CD14-positive monocyte (primary cell): ENCODE data around the gene PYM1. TPM values are rescaled to one million over a fixed set of nuclear protein-coding genes. Genes with fewer than 3 reads are reported as not detected.

Experiments used
- DNase-seq, 3 donors: peaks; one replicate each; pipeline ENCODE4 v3.0.0-alpha.2; 2011 to 2022
- H2AFZ ChIP-seq: 2 replicates; pipeline ENCODE4 v1.6.0; 2012; ENCODE audit warnings: mild to moderate bottlenecking, low read depth, low read length, inconsistent platforms; ENCODE audit not compliant: insufficient read depth, poor library complexity, severe bottlenecking
- H3K27ac ChIP-seq, 2 donors: 1 replicate in 1 of 2; 2 replicates in 1 of 2; pipeline ENCODE4 v1.5.1; 2012 to 2013; ENCODE audit warnings: low read length in 2 of 2, control low read depth in 1 of 2, inconsistent platforms in 1 of 2, low read depth in 1 of 2, mild to moderate bottlenecking in 1 of 2
- H3K27me3 ChIP-seq, 2 donors: one replicate each; pipeline versions ENCODE4 v1.6.0 to v1.6.1; 2011 to 2013; ENCODE audit warnings: low read length in 2 of 2; ENCODE audit not compliant: control insufficient read depth in 2 of 2, insufficient read depth in 2 of 2
- H3K36me3 ChIP-seq, 2 donors: replicated peaks in 1 of 2; 1 replicate in 1 of 2; 2 replicates in 1 of 2; pipeline versions ENCODE4 v1.5.1 to v1.6.1; 2012 to 2013; ENCODE audit warnings: low read length in 2 of 2, control low read depth in 1 of 2, inconsistent platforms in 1 of 2, mild to moderate bottlenecking in 1 of 2; ENCODE audit not compliant: insufficient read depth in 2 of 2, control insufficient read depth in 1 of 2
- H3K4me1 ChIP-seq, 2 donors: 1 replicate in 1 of 2; 2 replicates in 1 of 2; pipeline versions ENCODE4 v1.5.1 to v1.6.1; 2012 to 2013; ENCODE audit warnings: low read length in 2 of 2, control low read depth in 1 of 2, inconsistent platforms in 1 of 2, mild to moderate bottlenecking in 1 of 2, moderate library complexity in 1 of 2; ENCODE audit not compliant: insufficient read depth in 2 of 2, control insufficient read depth in 1 of 2
- H3K4me2 ChIP-seq: replicated peaks from 2 replicates; pipeline ENCODE3; 2012; ENCODE audit warnings: low read length, moderate library complexity, mild to moderate bottlenecking; ENCODE audit not compliant: poor library complexity, severe bottlenecking; ENCODE audit errors: extremely low read depth
- H3K4me3 ChIP-seq, 3 experiments: fragments of 200-600 bp in 1 of 3; sonication (generic) in 1 of 3; replicated peaks in 1 of 3; 1 replicate in 2 of 3; 2 replicates in 1 of 3; pipeline ENCODE4 v1.5.1; 2011 to 2013; ENCODE audit warnings: low read length in 3 of 3, mild to moderate bottlenecking in 3 of 3, control low read depth in 2 of 3, low read depth in 2 of 3, inconsistent platforms in 1 of 3, moderate library complexity in 1 of 3
- H3K79me2 ChIP-seq: 2 replicates; pipeline ENCODE4 v1.6.0; 2012; ENCODE audit warnings: mild to moderate bottlenecking, control low read depth, inconsistent platforms, low read length, moderate library complexity; ENCODE audit not compliant: insufficient read depth
- H3K9ac ChIP-seq: 2 replicates; pipeline ENCODE4 v1.6.0; 2017; ENCODE audit warnings: low read length, mild to moderate bottlenecking; ENCODE audit not compliant: insufficient read depth, poor library complexity, severe bottlenecking
- H3K9me3 ChIP-seq, 2 donors: replicated peaks in 1 of 2; 1 replicate in 1 of 2; 2 replicates in 1 of 2; pipeline versions ENCODE4 v1.5.1 to v1.6.1; 2012 to 2013; ENCODE audit warnings: low read length in 2 of 2, control low read depth in 1 of 2; ENCODE audit not compliant: control insufficient read depth in 1 of 2, insufficient read depth in 1 of 2
- H4K20me1 ChIP-seq: 2 replicates; pipeline ENCODE4 v1.6.0; 2012; ENCODE audit warnings: mild to moderate bottlenecking, low read length, control low read depth, moderate library complexity; ENCODE audit not compliant: insufficient read depth
- H3K27ac Mint-ChIP-seq, 7 donors: one replicate each; pipeline ENCODE4 v1.8.0; 2020; ENCODE audit warnings: mild to moderate bottlenecking in 7 of 7, mixed read lengths in 7 of 7, moderate library complexity in 6 of 7, inconsistent platforms in 2 of 7
- H3K27me3 Mint-ChIP-seq, 3 donors: one replicate each; pipeline ENCODE4 v1.8.0; 2021 to 2022; ENCODE audit warnings: low read depth in 3 of 3, mild to moderate bottlenecking in 3 of 3, mixed read lengths in 3 of 3, moderate library complexity in 3 of 3, inconsistent platforms in 1 of 3
- H3K36me3 Mint-ChIP-seq, 2 donors: one replicate each; pipeline ENCODE4 v1.8.0; 2020; ENCODE audit warnings: mixed read lengths in 2 of 2, inconsistent platforms in 1 of 2, mild to moderate bottlenecking in 1 of 2
- H3K4me1 Mint-ChIP-seq: one replicate; pipeline ENCODE4 v1.8.0; 2020; ENCODE audit warnings: mild to moderate bottlenecking, mixed read lengths
- H3K4me3 Mint-ChIP-seq, 2 donors: one replicate each; pipeline ENCODE4 v1.8.0; 2020; ENCODE audit warnings: mild to moderate bottlenecking in 2 of 2, mixed read lengths in 2 of 2, moderate library complexity in 1 of 2
- H3K9me3 Mint-ChIP-seq, 7 donors: one replicate each; pipeline ENCODE4 v1.8.0; 2020 to 2022; ENCODE audit warnings: mixed read lengths in 7 of 7, mild to moderate bottlenecking in 6 of 7, moderate library complexity in 6 of 7, inconsistent platforms in 2 of 7
- CTCF ChIP-seq: fragments of 200-600 bp; IDR thresholded peaks from one replicate; pipeline ENCODE4 v1.8.0; 2022; ENCODE audit warnings: antibody characterized with exemption, mild to moderate bottlenecking
- WGBS: methylation state at CpG from one replicate; pipeline ENCODE4 v1.1.5; 2013; ENCODE audit warnings: missing lambda C conversion rate; ENCODE audit not compliant: insufficient coverage; 5-methylcytosine and 5-hydroxymethylcytosine counted together
- intact Hi-C, 2 donors: fragments of 100-400 bp; cut with micrococcal nuclease; formaldehyde crosslinking; loops; one replicate each; pipeline versions ENCODE4 v1.15.0 to v1.15.1; 2023
- polyA plus RNA-seq, 3 donors: library from polyadenylated mRNA; depleted of rRNA in 1 of 3; unstranded in 2 of 3; stranded (reverse) in 1 of 3; fragments of 300-500 nt in 2 of 3; fragments of >200 nt in 1 of 3; fragmentation: Illumina TruSeq in 2 of 3; gene quantifications; 1 replicate in 2 of 3; 2 replicates in 1 of 3; pipeline ENCODE4 v1.2.3, GENCODE V29; 2012 to 2021

PYM1 gene
- polyA plus RNA-seq, 3 donors, result 17.3 to 47.1 (median 39.5) TPM

- Histone ChIP-seq H3K79me2 (no peaks in the 10 kb centered on the region), H4K20me1 (peaks cover 3% of the 10 kb centered on the region), H3K27ac (no peak overlapping the region), H3K9ac (no peak overlapping the region), H3K4me2 (no peak overlapping the region), H3K27me3 (no peaks in the 10 kb centered on the region), H3K36me3 (peaks cover 84 to 95% of the 10 kb centered on the region in 2 donors), H3K4me3 (no peak overlapping the region), H3K9me3 (no peaks in the 10 kb centered on the region), H3K4me1 (peaks cover 6 to 8% of the 10 kb centered on the region in 2 donors), H2AFZ (no peak overlapping the region)
- Mint-ChIP-seq H3K27ac (no peak overlapping the region), H3K9me3 (no peaks in the 10 kb centered on the region), H3K4me1 (peaks cover 12% of the 10 kb centered on the region), H3K36me3 (peaks cover 85 to 91% of the 10 kb centered on the region in 2 donors), H3K27me3 (peaks cover 0 to 1% (median 0%) of the 10 kb centered on the region in 3 donors), H3K4me3 (no peak overlapping the region)
- intact Hi-C loops, result no loop called here
- WGBS, result 91% methylated on average over 1 of the region's 1 CpG
- TF ChIP-seq CTCF, result no peak
- no peak for DNase-seq
These were observed 15.0 kb upstream of the PYM1 start for GRCh38 chr12:55942577-55943136.

GRCh38 chr12:55942055-55942454, 14.4 kb upstream of the PYM1 start:
- Histone ChIP-seq H3K79me2 (no peaks in the 10 kb centered on the region), H3K9ac (no peak overlapping the region), H3K27ac (no peak overlapping the region), H4K20me1 (peaks cover 3% of the 10 kb centered on the region), H3K27me3 (no peaks in the 10 kb centered on the region), H3K4me3 (no peak overlapping the region), H3K9me3 (no peaks in the 10 kb centered on the region), H2AFZ (no peak overlapping the region), H3K4me1 (peaks cover 6 to 8% of the 10 kb centered on the region in 2 donors), H3K36me3 (peaks cover 85 to 95% of the 10 kb centered on the region in 2 donors), H3K4me2 (no peak overlapping the region)
- WGBS, result 80% methylated on average over 1 of the region's 4 CpGs
- H3K4me3 Mint-ChIP-seq, result no peak overlapping the region
- intact Hi-C loops, result no loop called here
- H3K36me3 Mint-ChIP-seq, result peaks cover 86 to 91% of the 10 kb centered on the region in 2 donors
- H3K9me3 Mint-ChIP-seq, result no peaks in the 10 kb centered on the region
- no peak for TF ChIP-seq CTCF
- peak overlapping the region in 1 of 7 donors; percentile 22 for H3K27ac Mint-ChIP-seq
- H3K4me1 Mint-ChIP-seq, result peaks cover 12% of the 10 kb centered on the region
- no peak for DNase-seq
- peaks cover 0 to 1% (median 0%) of the 10 kb centered on the region in 3 donors for H3K27me3 Mint-ChIP-seq
